SIG-M5 treated with dmso at 0.1 percent for 504 hours (cell line): ENCODE measurements around the gene UBIAD1.

Source experiments
- DNase-seq: peaks from one replicate; lab custom pipeline; 2025; ENCODE audit not compliant: unreplicated experiment; lab: John Stamatoyannopoulos, UW

UBIAD1 gene

GRCh38 chr1:11309385-11309784 is 36.4 kb downstream of the UBIAD1 start:
- no peak for DNase-seq

GRCh38 chr1:11311816-11312755 is 39.1 kb downstream of the UBIAD1 start:
- no peak for DNase-seq

- no peak for DNase-seq
Observed at GRCh38 chr1:11314959-11315358, 42.0 kb downstream of the UBIAD1 start.

GRCh38 chr1:11316701-11317100 is 43.7 kb downstream of the UBIAD1 start:
- DNase-seq: no peak

GRCh38 chr1:11318982-11319381 is 46.0 kb downstream of the UBIAD1 start:
- DNase-seq: no peak

GRCh38 chr1:11320153-11320936 is 47.3 kb downstream of the UBIAD1 start:
- DNase-seq: no peak

GRCh38 chr1:11321656-11322491 is 48.9 kb downstream of the UBIAD1 start:
- DNase-seq: no peak

GRCh38 chr1:11324567-11325165 is 51.7 kb downstream of the UBIAD1 start:
- DNase-seq: no peak

- no peak for DNase-seq
Observed at GRCh38 chr1:11326070-11326469, 53.1 kb downstream of the UBIAD1 start.

- DNase-seq: no peak
Observed at GRCh38 chr1:11328444-11328843, 55.4 kb downstream of the UBIAD1 start.

- DNase-seq: no peak
Observed at GRCh38 chr1:11330411-11330810, 57.4 kb downstream of the UBIAD1 start.

- DNase-seq: no peak
Observed at GRCh38 chr1:11331036-11331944, 58.3 kb downstream of the UBIAD1 start.

- DNase-seq: no peak
Observed at GRCh38 chr1:11331945-11332546, 59.0 kb downstream of the UBIAD1 start.

GRCh38 chr1:11333631-11334030 is 60.6 kb downstream of the UBIAD1 start:
- no peak for DNase-seq

GRCh38 chr1:11334261-11334804 is 61.3 kb downstream of the UBIAD1 start:
- no peak for DNase-seq

GRCh38 chr1:11334821-11335220 is 61.8 kb downstream of the UBIAD1 start:
- DNase-seq: no peak

- no peak for DNase-seq
Observed at GRCh38 chr1:11335417-11336056, 62.5 kb downstream of the UBIAD1 start.

GRCh38 chr1:11337580-11338073 is 64.6 kb downstream of the UBIAD1 start:
- DNase-seq: peak; percentile 45
